Endothelial cell of umbilical vein (primary cell): Measurements from ENCODE around the gene TMC1. TPM values are rescaled to one million over a fixed set of nuclear protein-coding genes. Genes with fewer than 3 reads are reported as not detected.

ENCODE experiments used
- BruUV-seq: library from RNA; stranded (reverse); fragments of 400-500 nt; replicated peaks from 2 replicates; lab custom pipeline; 2021; lab: Mats Ljungman, UMichigan
- CTCF ChIA-PET: fragments of 300-600, 350-600 bp; sonication (Branson Sonifier 250); formaldehyde crosslinking; loops from one replicate; lab custom pipeline; 2021; ENCODE audit warnings: antibody characterized with exemption, inconsistent platforms; lab: Charles Lee
- POLR2A ChIA-PET: fragments of 300-600, 350-600 bp; sonication (Branson Sonifier 250); formaldehyde crosslinking; loops from one replicate; lab custom pipeline; 2021; ENCODE audit warnings: antibody characterized with exemption, inconsistent platforms; lab: Charles Lee
- DNase-seq: peaks from one replicate; pipeline ENCODE4 v3.0.0-alpha.2; 2011; ENCODE audit warnings: low read depth, low spot score
- FAIRE-seq: peaks from 2 replicates; lab custom pipeline; 2011; peaks lifted over from hg19 to GRCh38; lab: Jason Lieb, UNC
- H2AFZ ChIP-seq: 2 replicates; pipeline ENCODE4 v1.6.0; 2012; ENCODE audit warnings: low read depth, low read length, control low read depth, inconsistent platforms
- H3K27ac ChIP-seq: 2 replicates; pipeline ENCODE4 v1.5.1; 2011; ENCODE audit warnings: low read depth, mild to moderate bottlenecking, control low read depth, low read length, moderate library complexity; ENCODE audit not compliant: insufficient read depth
- H3K27me3 ChIP-seq, 2 experiments: 2 replicates each; pipeline versions ENCODE4 v1.6.0 to v1.6.1; 2011; ENCODE audit warnings: low read length in 2 of 2, mixed read lengths in 1 of 2; ENCODE audit not compliant: control insufficient read depth in 2 of 2, insufficient read depth in 2 of 2
- H3K36me3 ChIP-seq, 2 experiments: 2 replicates in 1 of 2; 3 replicates in 1 of 2; pipeline ENCODE4 v1.5.1; 2011; ENCODE audit warnings: low read length in 2 of 2, mild to moderate bottlenecking in 1 of 2, moderate library complexity in 1 of 2; ENCODE audit not compliant: control insufficient read depth in 2 of 2, insufficient read depth in 2 of 2; ENCODE audit errors: extremely low read depth in 1 of 2
- H3K4me1 ChIP-seq: 3 replicates; pipeline ENCODE4 v1.5.1; 2011; ENCODE audit warnings: mild to moderate bottlenecking, low read length; ENCODE audit not compliant: control insufficient read depth, insufficient read depth; ENCODE audit errors: extremely low read depth
- H3K4me2 ChIP-seq: 2 replicates; pipeline ENCODE4 v1.6.1; 2011; ENCODE audit warnings: low read length, control low read depth, mixed read lengths; ENCODE audit not compliant: insufficient read depth
- H3K4me3 ChIP-seq, 3 experiments: fragments of 200-600 bp in 1 of 3; sonication (generic), shearing (Covaris generic) in 1 of 3; replicated peaks in 1 of 3; 2 replicates each; pipeline ENCODE4 v1.5.1; 2011 to 2016; ENCODE audit warnings: control low read depth in 3 of 3, low read length in 3 of 3, mild to moderate bottlenecking in 2 of 3, inconsistent platforms in 1 of 3, low read depth in 1 of 3, moderate library complexity in 1 of 3; ENCODE audit not compliant: insufficient read depth in 1 of 3
- H3K79me2 ChIP-seq: 2 replicates; pipeline ENCODE4 v1.6.0; 2012; ENCODE audit warnings: low read length, inconsistent platforms; ENCODE audit not compliant: control insufficient read depth, insufficient read depth
- H3K9ac ChIP-seq: replicated peaks from 2 replicates; pipeline ENCODE3; 2011; ENCODE audit warnings: low read length, control low read depth; ENCODE audit not compliant: insufficient read depth; ENCODE audit errors: extremely low read depth
- H3K9me1 ChIP-seq: replicated peaks from 3 replicates; pipeline ENCODE4 v1.6.0; 2011; ENCODE audit warnings: mild to moderate bottlenecking, low read length; ENCODE audit not compliant: control insufficient read depth, insufficient read depth; ENCODE audit errors: extremely low read depth
- H3K9me3 ChIP-seq: replicated peaks from 2 replicates; pipeline ENCODE4 v1.5.1; 2012; ENCODE audit warnings: low read length, inconsistent platforms; ENCODE audit not compliant: control insufficient read depth, insufficient read depth
- H4K20me1 ChIP-seq: replicated peaks from 2 replicates; pipeline ENCODE3; 2011; ENCODE audit warnings: mild to moderate bottlenecking, low read length; ENCODE audit not compliant: control insufficient read depth, insufficient read depth; ENCODE audit errors: extremely low read depth
- CTCF ChIP-seq, 2 donors: IDR thresholded peaks; 1 replicate in 1 of 2; 2 replicates in 1 of 2; pipeline ENCODE4 v1.5.1; 2011; ENCODE audit warnings: low read length in 2 of 2, mild to moderate bottlenecking in 2 of 2, moderate library complexity in 2 of 2, control low read depth in 1 of 2, inconsistent platforms in 1 of 2, low read depth in 1 of 2; ENCODE audit not compliant: insufficient read depth in 1 of 2; ENCODE audit errors: extremely low read depth in 1 of 2
- EZH2 ChIP-seq: IDR thresholded peaks from 2 replicates; pipeline ENCODE4 v1.6.1; 2012; ENCODE audit warnings: borderline replicate concordance, low read depth, mild to moderate bottlenecking, moderate library complexity, low read length, inconsistent platforms; ENCODE audit not compliant: severe bottlenecking
- GATA2 ChIP-seq: IDR thresholded peaks from 2 replicates; pipeline ENCODE4 v1.7.0; 2011; ENCODE audit warnings: low read depth, mild to moderate bottlenecking, moderate library complexity, mixed read lengths, low read length; ENCODE audit not compliant: insufficient read length, insufficient read depth
- JUN ChIP-seq: IDR thresholded peaks from 2 replicates; pipeline ENCODE4 v1.6.1; 2011; ENCODE audit warnings: borderline replicate concordance, low read depth; ENCODE audit not compliant: insufficient read length, insufficient read depth
- MAX ChIP-seq: IDR thresholded peaks from 2 replicates; pipeline ENCODE4 v1.6.1; 2011; ENCODE audit not compliant: insufficient read depth, insufficient read length
- POLR2A ChIP-seq: IDR thresholded peaks from 2 replicates; pipeline ENCODE4 v1.6.1; 2012; ENCODE audit warnings: low read depth, mild to moderate bottlenecking, control low read depth, low read length
- POLR2AphosphoS5 ChIP-seq: IDR thresholded peaks from 2 replicates; pipeline ENCODE4 v1.6.1; 2012; ENCODE audit warnings: low read depth, mild to moderate bottlenecking, control low read depth, low read length, moderate library complexity; ENCODE audit not compliant: insufficient read depth
- dilution Hi-C: fragments of 300-500 bp; cut with MboI; formaldehyde crosslinking; loops from one replicate; pipeline ENCODE4 v1.15.0; 2019; ENCODE audit warnings: low sequenced_read_pairs; ENCODE audit not compliant: extremely low pct_ligation_motif_present
- intact Hi-C: fragments of 100-400 bp; cut with micrococcal nuclease; formaldehyde crosslinking; loops from one replicate; pipeline ENCODE4 v1.10.0; 2022
- polyA plus RNA-seq, 4 experiments: library from polyadenylated mRNA; depleted of rRNA in 3 of 4; stranded (reverse) in 3 of 4; unstranded in 1 of 4; fragments of >200 nt; gene quantifications; 2 replicates each; pipeline versions ENCODE4 v1.2.1 to v1.2.3, GENCODE V29; 2011 to 2012; ENCODE audit warnings: missing spikeins in 1 of 4
- total RNA-seq: library from RNA; stranded (reverse); gene quantifications from 2 replicates; pipeline ENCODE4 v1.2.3, GENCODE V29; 2021

Gene TMC1
- total and polyA plus RNA-seq, 2 donors (not counting 3 experiments of a cell fraction or from before 2014, with no cell fraction given): 1.5 TPM; not detected in 1

- TF ChIP-seq EZH2: no peak
- TF ChIP-seq GATA2: no peak
- no peak for TF ChIP-seq MAX
- no peak for TF ChIP-seq CTCF (IDR thresholded peaks at IDR 0.05; ENCODE audit: extremely low read depth in 1 of 2, insufficient read depth in 1 of 2, low read depth in 1 of 2, low read length in 2 of 2)
- no peak for TF ChIP-seq POLR2AphosphoS5
- no peak for TF ChIP-seq JUN
- no peak for TF ChIP-seq POLR2A
- peaks cover 4% of the 10 kb centered on the region for H3K4me1 ChIP-seq
- no TSS peak for BruUV-seq
- H3K27me3 ChIP-seq: no peaks in the 10 kb centered on the region
- no peak for DNase-seq
- POLR2A ChIA-PET: no interaction called here
- H3K9ac ChIP-seq: no peak overlapping the region
- intact Hi-C loops (no loop called here), dilution Hi-C loops (no loop called here)
- CTCF ChIA-PET: interaction anchor here (1.1 kb wide), 1 partner anchor 56 kb away, joined by 3 read pairs; no protein-coding TSS in a partner anchor
- no peak for FAIRE-seq
- H3K4me2 ChIP-seq: no peak overlapping the region
- H3K27ac ChIP-seq: no peak overlapping the region
- no peaks in the 10 kb centered on the region for H3K79me2 ChIP-seq
- no peaks in the 10 kb centered on the region for H4K20me1 ChIP-seq
- H3K4me3 ChIP-seq: no peak overlapping the region
- H3K36me3 ChIP-seq: no peaks in the 10 kb centered on the region
- H3K9me3 ChIP-seq: no peaks in the 10 kb centered on the region
- H2AFZ ChIP-seq: no peak overlapping the region
- no peaks in the 10 kb centered on the region for H3K9me1 ChIP-seq
These were observed 35.4 kb upstream of the TMC1 start for GRCh38 chr9:72485821-72486593.
